Adipose tissue (tissue), 3 donors: ENCODE results near the gene UBR3. TPM values are rescaled to one million over a fixed set of nuclear protein-coding genes. Genes with fewer than 3 reads are reported as not detected.
"Not testable (repeated sequence)": the region's sequence is repeated elsewhere in the genome, so short reads cannot be mapped to it uniquely, and the experiment has no call there.

Source experiments
- H3K27ac ChIP-seq: one replicate; pipeline ENCODE4 v1.5.1; 2013; ENCODE audit warnings: low read depth, low read length
- WGBS, 3 donors: extraction: QIAGEN DNeasy Blood & Tissue Kit; methylation state at CpG; one replicate each; pipeline ENCODE4 v1.1.7; 2013; 5-methylcytosine and 5-hydroxymethylcytosine counted together
- polyA plus RNA-seq, 3 donors: library from polyadenylated mRNA; stranded (reverse); fragments of 200-250 nt; gene quantifications; one replicate each; pipeline ENCODE4 v1.2.3, GENCODE V29; 2013
- donor health status: healthy with polysubstance abuse.
- donor health status: Bipolar disorder and iron deficiency.
- donor health status: healthy.

UBR3 gene
- polyA plus RNA-seq, 3 donors = 7.4 to 14.2 (median 13.4) TPM

DNA sequence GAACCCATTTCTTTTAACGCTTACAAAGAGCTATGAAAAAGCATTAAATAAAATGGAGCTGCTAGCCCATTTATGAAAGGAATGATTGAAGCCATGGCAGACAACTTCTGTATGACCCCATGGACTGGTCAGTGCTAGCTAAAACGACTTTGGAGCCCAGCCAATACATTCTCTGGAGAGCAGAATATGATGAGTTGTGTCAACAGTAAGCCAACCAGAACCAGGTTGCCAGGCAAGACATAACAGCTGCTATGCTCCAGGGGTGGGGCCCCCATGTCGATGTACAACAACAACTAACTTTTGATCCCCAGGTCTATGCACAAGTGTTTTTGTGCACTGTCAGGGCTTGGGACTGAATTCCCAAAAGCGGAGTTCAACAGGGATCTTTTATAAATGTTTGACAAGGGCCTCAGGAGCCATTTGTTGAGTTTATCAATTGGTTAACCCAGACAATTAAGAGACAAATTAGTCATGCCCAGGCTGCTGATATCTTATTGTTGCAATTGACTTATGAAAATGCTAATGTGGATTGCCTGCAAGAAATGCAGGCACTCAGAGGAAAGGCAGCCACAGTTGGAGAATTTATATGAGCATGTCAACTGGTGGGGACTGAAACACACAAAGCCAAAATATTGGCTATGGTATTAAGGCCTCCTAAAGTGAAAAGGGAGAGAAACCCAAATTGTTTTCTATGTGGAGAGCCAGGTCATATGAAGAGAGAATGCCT lies 286.1 kb downstream of the UBR3 start:
- 73 to 76% (median 75%) methylated on average over 4 of the region's 4 CpGs for WGBS, 3 donors
- H3K27ac ChIP-seq = no peak overlapping the region

DNA sequence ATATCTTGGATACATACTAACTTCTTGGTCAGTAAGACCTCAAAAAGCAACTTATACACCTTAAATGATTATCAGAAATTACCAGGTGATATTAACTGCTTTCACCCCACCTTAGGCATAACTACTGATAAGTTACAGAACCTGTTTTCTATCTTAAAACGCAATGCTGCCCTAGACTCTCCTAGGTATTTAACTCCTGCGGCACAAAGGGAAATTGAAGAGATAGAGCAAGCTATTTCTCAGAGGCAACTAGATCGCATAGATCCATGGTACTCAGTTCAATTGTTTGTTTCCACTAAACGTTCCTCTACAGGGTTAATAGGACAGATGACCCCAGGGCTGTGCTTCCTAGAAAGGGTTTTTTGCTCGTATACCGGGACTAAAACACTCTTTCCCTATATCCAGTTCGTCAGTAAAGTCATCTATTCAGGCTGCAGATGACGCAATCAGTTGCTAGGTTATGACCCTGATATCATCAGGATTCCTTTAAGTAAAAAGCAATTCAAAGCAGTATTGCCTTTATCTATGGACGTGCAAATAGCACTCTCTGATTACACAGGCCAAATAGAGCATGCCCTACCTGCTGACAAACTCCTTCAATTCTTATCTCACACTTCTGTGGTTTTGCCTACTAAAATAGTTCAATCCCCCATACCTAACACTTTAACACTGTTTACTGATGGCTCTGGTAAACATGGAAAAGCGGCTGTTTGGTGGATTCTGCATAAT lies 288.4 kb downstream of the UBR3 start:
- no peak overlapping the region for H3K27ac ChIP-seq
- 53 to 70% (median 70%) methylated on average over 10 of the region's 10 CpGs for WGBS, 3 donors

GRCh38 chr2:170118641-170119040 lies 291.4 kb downstream of the UBR3 start:
- WGBS, 3 donors = 77 to 83% (median 79%) methylated on average over 2 of the region's 2 CpGs

GRCh38 chr2:170119326-170119725 lies 292.1 kb downstream of the UBR3 start:
- 53 to 92% (median 92%) methylated on average over 4 of the region's 4 CpGs for WGBS, 3 donors
- H3K27ac ChIP-seq = not testable (repeated sequence)

More at GRCh38 chr2:170118641-170119040, 291.4 kb downstream of the UBR3 start:
- H3K27ac ChIP-seq = no peak overlapping the region

DNA sequence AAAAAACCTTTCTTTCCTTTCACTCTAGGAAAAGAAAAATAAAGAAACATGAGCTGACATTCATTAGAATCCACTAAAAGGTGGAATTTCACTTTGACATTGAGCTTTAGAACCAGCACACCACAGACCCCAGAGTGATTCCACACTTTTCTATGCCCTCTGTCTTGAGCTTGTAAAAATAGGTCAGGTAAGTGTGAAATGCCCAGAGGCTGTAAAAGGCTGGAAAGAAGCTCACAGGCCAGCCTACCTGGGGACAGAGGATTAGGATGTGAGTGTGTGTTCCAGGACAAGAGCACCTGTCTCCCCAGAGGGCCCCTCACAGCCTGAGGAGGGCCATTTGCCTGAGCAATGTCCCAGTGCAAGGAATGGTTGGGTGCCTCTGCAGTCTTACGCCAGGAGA lies 294.4 kb downstream of the UBR3 start:
- no peak overlapping the region for H3K27ac ChIP-seq
- WGBS, 3 donors = 94 to 100% (median 95%) methylated on average over 1 of the region's 1 CpG

DNA sequence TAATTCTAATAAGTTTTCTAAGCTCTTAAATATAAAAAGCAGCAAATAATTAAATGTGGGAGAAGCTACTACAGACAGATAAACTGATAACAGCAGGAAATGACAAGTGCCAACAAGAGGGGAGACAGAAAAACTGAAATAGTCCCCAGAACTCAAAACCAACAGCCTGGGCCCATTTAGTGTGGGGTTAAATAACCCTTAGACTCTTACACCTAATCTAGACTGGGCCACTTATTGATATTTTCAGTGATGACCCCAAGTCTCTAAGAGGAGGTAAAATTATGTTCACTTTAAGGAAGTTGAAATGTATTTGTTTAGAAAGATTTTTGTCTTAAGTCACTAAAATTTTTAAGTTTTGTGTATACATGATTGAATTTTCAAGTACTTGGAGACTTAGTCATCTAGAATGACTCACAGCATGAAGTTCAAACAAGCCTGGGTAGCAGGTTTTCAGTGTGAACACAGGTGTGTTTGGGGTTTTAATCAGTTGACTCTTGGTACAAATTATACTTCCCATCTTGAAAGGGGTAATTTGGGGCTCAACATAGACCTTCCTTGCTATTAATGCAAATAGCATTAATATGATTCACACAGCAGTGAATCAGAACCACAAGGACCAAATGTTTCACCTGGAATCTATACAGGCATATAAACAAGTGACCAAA lies 295.8 kb downstream of the UBR3 start:
- H3K27ac ChIP-seq = no peak overlapping the region

GRCh38 chr2:170123593-170123992 lies 296.3 kb downstream of the UBR3 start:
- 47 to 66% (median 51%) methylated on average over 2 of the region's 2 CpGs for WGBS, 3 donors
- no peak overlapping the region for H3K27ac ChIP-seq

DNA sequence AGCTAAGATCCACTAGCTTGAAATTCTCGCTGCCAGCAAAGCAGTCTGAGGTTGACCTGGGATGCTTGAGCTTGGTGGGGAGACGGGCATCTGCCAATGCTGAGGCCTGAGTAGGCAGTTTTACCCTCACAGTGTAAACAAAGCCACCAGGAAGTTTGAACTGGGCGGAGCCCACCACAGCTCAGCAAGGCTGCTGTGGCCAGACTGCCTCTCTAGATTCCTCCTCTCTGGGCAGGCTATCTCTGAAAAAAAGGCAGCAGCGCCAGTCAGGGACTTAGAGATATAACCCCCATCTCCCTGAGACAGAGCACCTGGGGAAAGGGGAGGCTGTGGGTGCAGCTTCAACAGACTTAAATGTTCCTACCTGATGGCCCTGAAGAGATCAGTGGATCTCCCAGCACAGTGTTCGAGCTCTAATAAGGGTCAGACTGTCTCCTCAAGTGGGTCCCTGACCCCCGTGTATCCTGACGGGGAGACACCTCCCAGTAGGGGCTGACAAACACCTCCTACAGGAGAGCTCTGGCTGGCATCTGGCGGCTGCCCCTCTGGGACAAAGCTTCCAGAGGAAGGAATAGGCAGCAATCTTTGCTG lies 299.0 kb downstream of the UBR3 start:
- WGBS, 3 donors = 84 to 91% (median 90%) methylated on average over 8 of the region's 8 CpGs
- H3K27ac ChIP-seq = not testable (repeated sequence)

Other genes with a start within 250 kb of the UBR3 start
- gene PPIG, start 243.1 kb upstream of the UBR3 start, polyA plus RNA-seq = 10 to 100 TPM; 12.3 to 31.9 (median 23.1) TPM
- gene CFAP210, start 133.0 kb upstream of the UBR3 start, polyA plus RNA-seq = 1 to 10 TPM in 1 of 3 donors, under 1 TPM in 2; 0.05 to 2.6 (median 0.21) TPM
- gene PHOSPHO2, start 133.0 kb upstream of the UBR3 start, polyA plus RNA-seq = 10 to 100 TPM in 1 of 3 donors, 1 to 10 TPM in 2; 3.3 to 10.6 (median 5.0) TPM
- gene KLHL23, start 93.6 kb upstream of the UBR3 start, polyA plus RNA-seq = 1 to 10 TPM; 1.6 to 3.5 (median 3.4) TPM
- gene SSB, start 28.6 kb upstream of the UBR3 start, polyA plus RNA-seq = 100 to 1,000 TPM in 2 of 3 donors, 10 to 100 TPM in 1; 34.3 to 135 (median 119) TPM
- gene METTL5, start 2.5 kb upstream of the UBR3 start, polyA plus RNA-seq = 10 to 100 TPM; 42.8 to 76.0 (median 60.3) TPM